HEK293T (cell line): ENCODE data around the gene NFYC.

Experiments used
- ARNT ChIP-seq: fragments of 450-650 bp; IDR thresholded peaks from 2 replicates; pipeline ENCODE4 v1.6.1; 2017; ENCODE audit warnings: mild to moderate bottlenecking
- BHLHE40 ChIP-seq: fragments of 450-650 bp; IDR thresholded peaks from 2 replicates; pipeline ENCODE4 v1.6.1; 2016; ENCODE audit warnings: mild to moderate bottlenecking, moderate library complexity, borderline replicate concordance
- CTBP1 ChIP-seq: fragments of 450-650 bp; IDR thresholded peaks from 2 replicates; pipeline ENCODE4 v1.6.1; 2016; ENCODE audit warnings: borderline replicate concordance
- ELF4 ChIP-seq: fragments of 450-650 bp; IDR thresholded peaks from 2 replicates; pipeline ENCODE4 v1.6.1; 2017; ENCODE audit warnings: antibody characterized with exemption
- FOXA1 ChIP-seq: fragments of 450-650 bp; IDR thresholded peaks from 2 replicates; pipeline ENCODE4 v1.6.1; 2016; ENCODE audit warnings: mild to moderate bottlenecking
- FOXK2 ChIP-seq: fragments of 450-650 bp; IDR thresholded peaks from 2 replicates; pipeline ENCODE4 v1.6.1; 2016; ENCODE audit warnings: mild to moderate bottlenecking
- FOXM1 ChIP-seq: fragments of 450-650 bp; IDR thresholded peaks from 2 replicates; pipeline ENCODE4 v1.6.1; 2017; ENCODE audit warnings: mild to moderate bottlenecking, borderline replicate concordance
- L3MBTL2 ChIP-seq: fragments of 450-650 bp; conservative IDR thresholded peaks from 2 replicates; pipeline ENCODE4 v1.6.1; 2016; ENCODE audit warnings: mild to moderate bottlenecking
- NFRKB ChIP-seq: fragments of 450-650 bp; IDR thresholded peaks from 2 replicates; pipeline ENCODE4 v1.6.1; 2016; ENCODE audit warnings: mild to moderate bottlenecking, moderate library complexity
- SP1 ChIP-seq: fragments of 450-650 bp; IDR thresholded peaks from 2 replicates; pipeline ENCODE4 v1.6.1; 2017
- SUZ12 ChIP-seq: fragments of 450-650 bp; IDR thresholded peaks from 2 replicates; pipeline ENCODE4 v1.6.1; 2016; ENCODE audit warnings: mild to moderate bottlenecking
- TARDBP ChIP-seq: fragments of 450-650 bp; IDR thresholded peaks from 2 replicates; pipeline ENCODE4 v1.6.1; 2016
- ZNF384 ChIP-seq: fragments of 450-650 bp; IDR thresholded peaks from 2 replicates; pipeline ENCODE4 v1.6.1; 2016
- TF ChIP-seq, protein P1 (sequence below): fragments of 450-650 bp; IDR thresholded peaks from 2 replicates; pipeline ENCODE4 v1.6.1; 2016

DNA sequence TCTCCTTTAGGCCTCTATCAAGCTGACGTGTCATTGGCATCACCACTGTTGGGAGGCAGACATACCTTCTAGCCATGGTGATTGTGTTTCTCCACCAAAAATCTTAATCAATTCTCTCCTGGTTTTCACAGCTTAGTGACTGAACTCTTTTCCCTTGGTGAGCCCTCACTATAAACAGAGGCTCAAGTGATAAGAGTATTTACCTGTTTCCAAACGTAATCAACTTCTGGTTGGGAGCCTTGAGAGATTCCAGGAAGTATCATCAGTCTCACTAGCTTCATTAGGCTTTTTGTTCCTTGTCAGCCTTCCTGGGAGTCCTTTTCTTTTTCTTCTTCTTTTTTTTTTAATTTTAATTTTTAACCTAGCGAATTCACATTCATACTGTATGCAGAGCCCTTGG, 58.3 kb downstream of the NFYC start:
- TF ChIP-seq TARDBP (no peak), SP1 (no peak), FOXM1 (no peak), FOXK2 (no peak), BHLHE40 (no peak), FOXA1 (no peak), NFRKB (no peak), SUZ12 (no peak), ELF4 (no peak), L3MBTL2 (no peak), ARNT (no peak), CTBP1 (no peak), ZNF384 (no peak)
- TF ChIP-seq, protein P1, sequence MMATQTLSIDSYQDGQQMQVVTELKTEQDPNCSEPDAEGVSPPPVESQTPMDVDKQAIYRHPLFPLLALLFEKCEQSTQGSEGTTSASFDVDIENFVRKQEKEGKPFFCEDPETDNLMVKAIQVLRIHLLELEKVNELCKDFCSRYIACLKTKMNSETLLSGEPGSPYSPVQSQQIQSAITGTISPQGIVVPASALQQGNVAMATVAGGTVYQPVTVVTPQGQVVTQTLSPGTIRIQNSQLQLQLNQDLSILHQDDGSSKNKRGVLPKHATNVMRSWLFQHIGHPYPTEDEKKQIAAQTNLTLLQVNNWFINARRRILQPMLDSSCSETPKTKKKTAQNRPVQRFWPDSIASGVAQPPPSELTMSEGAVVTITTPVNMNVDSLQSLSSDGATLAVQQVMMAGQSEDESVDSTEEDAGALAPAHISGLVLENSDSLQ: no peak
